Epithelial cell of esophagus (primary cell): Measurements from ENCODE around the gene MAP2K4.

Source experiments
- DNase-seq: peaks from one replicate; pipeline ENCODE4 v3.0.0; 2010; ENCODE audit warnings: low read depth
- H3K4me3 ChIP-seq: 2 replicates; pipeline ENCODE4 v1.5.1; 2011; ENCODE audit warnings: mild to moderate bottlenecking, low read length, control low read depth
- CTCF ChIP-seq: IDR thresholded peaks from 2 replicates; pipeline ENCODE4 v1.5.1; 2011; ENCODE audit warnings: low read depth, mild to moderate bottlenecking, low read length, control low read depth, inconsistent platforms; ENCODE audit not compliant: insufficient read depth; ENCODE audit errors: missing control alignments

Gene MAP2K4

GRCh38 chr17:11990363-11990983 is 30.2 kb upstream of the MAP2K4 start:
- H3K4me3 ChIP-seq, result no peak overlapping the region
- no peak for DNase-seq
- no peak for TF ChIP-seq CTCF

- no peak for TF ChIP-seq CTCF
Observed at GRCh38 chr17:11991461-11991860, 29.2 kb upstream of the MAP2K4 start.

DNA sequence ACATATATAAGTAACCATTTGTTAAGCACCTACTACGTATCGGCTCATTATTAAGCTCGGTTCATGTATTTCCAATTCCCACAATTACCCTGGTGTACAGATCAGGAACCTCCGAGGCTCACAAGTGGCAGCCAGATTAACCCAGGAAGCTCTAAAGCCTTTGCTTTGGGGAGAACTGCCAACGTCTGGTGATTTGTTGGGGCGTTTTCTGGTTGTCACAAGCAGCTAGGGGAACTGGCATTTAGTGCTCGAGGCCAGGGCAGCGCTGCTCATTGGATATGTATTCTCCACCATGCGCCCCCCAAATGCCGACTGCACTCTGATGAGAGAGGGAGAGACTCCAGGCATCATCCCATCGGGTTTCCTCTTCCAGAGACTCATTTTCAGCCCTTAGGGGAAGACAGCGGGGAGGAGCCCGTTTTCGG is 23.9 kb upstream of the MAP2K4 start:
- peak; percentile 13 for TF ChIP-seq CTCF
- H3K4me3 ChIP-seq, result peak overlapping the region; percentile 76
- DNase-seq, result peak; percentile 41

More at GRCh38 chr17:11991461-11991860, 29.2 kb upstream of the MAP2K4 start:
- no peak for DNase-seq
- no peak overlapping the region for H3K4me3 ChIP-seq

DNA sequence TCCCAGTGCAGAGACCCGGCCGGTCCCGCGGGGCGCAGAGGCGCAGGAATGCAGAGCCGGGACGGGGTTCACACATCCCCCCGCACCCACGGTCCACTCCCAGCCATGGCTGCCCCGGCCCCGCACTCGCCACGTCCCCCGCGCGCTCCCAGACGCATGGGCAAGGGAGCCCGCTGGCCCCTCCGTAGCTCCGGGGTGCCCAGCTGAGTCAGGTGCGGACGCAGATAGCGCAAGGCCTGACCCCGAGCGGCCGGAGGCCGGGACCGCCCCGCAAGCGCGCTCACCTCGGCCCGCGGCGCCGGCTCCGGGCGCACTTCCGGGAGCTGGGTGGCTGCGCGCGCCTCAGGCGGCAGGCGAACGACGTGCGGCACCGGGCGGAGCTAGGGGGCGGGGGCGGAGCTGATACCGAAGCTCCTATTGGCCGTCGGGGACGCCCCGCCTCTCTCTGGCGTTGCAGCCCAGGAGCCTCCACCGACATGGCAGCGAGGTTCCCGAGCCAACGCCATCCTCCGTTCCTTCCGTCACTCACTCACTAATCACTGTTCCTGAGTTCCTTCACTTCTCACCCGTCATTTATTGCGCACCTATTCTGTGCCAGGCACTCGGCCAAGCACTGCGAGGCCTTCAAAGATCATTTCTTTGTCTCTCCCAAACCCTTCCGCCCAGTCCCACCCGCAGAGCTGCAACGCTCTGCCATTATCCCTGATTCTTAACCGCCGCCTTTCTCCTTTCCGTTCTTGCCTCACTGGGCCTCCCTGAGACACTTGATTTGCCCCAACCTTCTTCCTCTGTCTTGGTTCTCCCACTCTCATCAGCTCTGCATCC is 23.3 kb upstream of the MAP2K4 start, which contains the start of gene ZNF18:
Gene ZNF18 (minus strand): TSS at position 329 of the 825 bp plus-strand sequence. CDS start 4,646 bp downstream, outside the sequence.
- TF ChIP-seq CTCF, result no peak
- DNase-seq, result peak; percentile 96
- peak within 1 kb of the TSS; percentile 76 for H3K4me3 ChIP-seq

DNA sequence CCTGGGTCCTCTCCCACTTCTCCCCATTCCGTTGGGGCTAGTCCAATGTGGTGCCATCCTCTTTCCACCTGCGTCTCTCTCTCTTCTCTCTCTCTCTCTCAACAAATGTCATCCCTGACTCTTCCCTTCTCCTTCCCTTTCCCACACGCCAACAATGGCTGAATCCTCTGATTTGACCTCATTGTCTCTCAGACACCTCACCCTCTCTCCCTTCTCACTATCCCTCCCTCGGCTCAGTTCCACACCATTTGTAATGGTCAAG is 22.8 kb upstream of the MAP2K4 start:
- no peak for DNase-seq
- TF ChIP-seq CTCF, result no peak
- peak overlapping the region; percentile 67 for H3K4me3 ChIP-seq

GRCh38 chr17:11999696-12000095 is 21.0 kb upstream of the MAP2K4 start:
- no peak for DNase-seq
- TF ChIP-seq CTCF, result no peak
- no peak overlapping the region for H3K4me3 ChIP-seq
